HG03066 (cell line): ENCODE measurements around the gene CGAS.
"Not testable (repeated sequence)": the region's sequence is repeated elsewhere in the genome, so short reads cannot be mapped to it uniquely, and the experiment has no call there.

Experiments
- ATAC-seq: cut with Tn5 transposase; IDR thresholded peaks from one replicate; pipeline ENCODE4 v1.9.1; 2021; ENCODE audit warnings: low read depth; ENCODE audit not compliant: unreplicated experiment

CGAS gene

DNA sequence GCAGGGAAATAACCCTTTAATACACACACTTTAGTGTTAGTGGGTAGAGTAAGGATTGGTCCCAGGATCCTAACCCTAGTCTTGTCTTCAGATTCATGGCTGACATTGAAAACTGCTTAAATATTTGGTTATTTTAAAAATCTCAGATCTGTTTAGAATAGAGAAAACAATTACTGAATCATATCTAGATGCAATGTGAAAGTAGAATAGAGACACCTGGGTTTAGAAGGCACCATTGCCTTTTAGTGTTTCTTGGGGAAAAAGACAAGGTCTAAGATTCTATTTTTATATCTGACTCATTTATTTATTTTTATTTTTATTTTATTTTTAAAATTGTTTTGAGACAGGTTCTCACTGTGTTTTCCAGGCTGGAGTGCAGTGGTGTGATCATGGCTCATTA, 51.4 kb downstream of the CGAS start:
- no peak for ATAC-seq

GRCh38 chr6:73395875-73396274, 56.2 kb downstream of the CGAS start:
- no peak for ATAC-seq

GRCh38 chr6:73394577-73395354, 57.3 kb downstream of the CGAS start, which contains the start of gene DDX43:
DDX43 (plus strand) TSS chr6:73394828; CDS start chr6:73394906, 78 bp downstream.
- ATAC-seq: no peak

DNA sequence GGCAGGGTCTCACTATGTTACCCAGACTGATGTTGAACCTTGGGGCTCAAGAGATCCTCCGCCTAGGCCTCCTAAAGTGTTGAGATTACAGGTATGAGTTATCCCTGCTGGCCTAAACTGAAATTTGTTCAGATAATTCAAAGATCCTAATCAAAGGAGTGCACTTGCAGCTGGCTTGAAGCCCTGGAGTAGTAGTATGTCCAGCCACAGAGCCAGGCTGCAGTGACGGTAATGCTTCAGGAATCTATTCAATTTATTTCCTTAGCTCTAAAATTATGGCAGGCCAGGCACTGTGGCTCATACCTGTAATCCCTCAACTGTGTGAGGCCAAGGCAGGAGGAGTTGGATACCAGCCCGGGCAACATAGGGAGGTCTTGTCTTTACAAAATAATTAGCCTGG, 58.8 kb downstream of the CGAS start:
- ATAC-seq: no peak

GRCh38 chr6:73392188-73392587, 59.9 kb downstream of the CGAS start:
- not testable (repeated sequence) for ATAC-seq

- no peak for ATAC-seq
Measured at GRCh38 chr6:73391675-73392074, 60.4 kb downstream of the CGAS start.

- no peak for ATAC-seq
Measured at GRCh38 chr6:73389854-73390253, 62.2 kb downstream of the CGAS start.

GRCh38 chr6:73388800-73389512, 63.1 kb downstream of the CGAS start:
- peak; percentile 91 for ATAC-seq

DNA sequence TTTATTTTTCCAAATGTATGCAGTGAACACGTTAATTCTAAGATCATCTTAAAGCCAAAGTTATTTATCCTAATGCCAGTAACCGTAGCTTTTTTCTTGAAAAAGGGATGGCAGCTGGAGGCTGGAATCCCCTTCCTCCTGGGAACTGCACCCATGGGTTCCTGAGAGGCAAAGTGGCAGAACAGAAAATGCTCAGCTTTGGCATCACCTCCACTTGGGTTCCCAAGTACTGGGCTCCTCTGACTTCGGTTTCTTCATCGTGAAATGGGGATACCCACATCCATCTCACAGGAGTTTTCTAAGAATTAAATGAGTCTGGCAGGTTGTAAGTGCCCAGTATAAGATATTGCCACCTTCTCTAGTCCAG, 63.7 kb downstream of the CGAS start:
- ATAC-seq: peak; percentile 9

DNA sequence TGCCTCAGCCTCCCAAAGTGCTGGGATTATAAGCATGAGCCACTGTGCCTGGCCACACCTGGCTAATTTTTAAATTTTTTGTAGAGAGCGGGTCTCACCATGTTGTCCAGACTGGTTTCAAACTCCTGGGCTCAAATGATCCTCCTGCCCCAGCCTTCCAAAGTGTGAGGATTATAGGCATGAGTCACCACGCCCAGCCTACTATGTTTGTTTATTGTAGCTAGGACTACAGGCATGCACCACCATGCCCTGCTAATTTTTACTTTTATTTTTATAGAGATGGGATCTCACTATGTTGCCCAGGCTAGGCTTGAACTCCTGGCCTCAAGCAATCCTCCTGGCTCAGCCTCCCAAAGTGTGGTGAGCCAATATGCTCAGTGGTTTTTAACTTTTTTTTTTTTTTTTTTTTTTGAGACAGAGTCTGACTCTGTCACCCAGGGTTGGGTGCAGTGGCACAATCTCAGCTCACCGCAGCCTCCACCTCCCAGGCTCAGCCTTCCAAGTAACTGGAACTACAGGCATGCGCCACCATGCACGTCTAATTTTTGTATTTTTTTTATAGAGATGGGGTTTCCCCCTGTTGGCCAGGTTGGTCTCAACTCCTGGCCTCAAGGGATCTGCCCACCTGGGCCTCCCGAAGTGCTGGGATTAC, 69.5 kb downstream of the CGAS start:
- no peak for ATAC-seq

- not testable (repeated sequence) for ATAC-seq
Measured at GRCh38 chr6:73381531-73381930, 70.6 kb downstream of the CGAS start.

DNA sequence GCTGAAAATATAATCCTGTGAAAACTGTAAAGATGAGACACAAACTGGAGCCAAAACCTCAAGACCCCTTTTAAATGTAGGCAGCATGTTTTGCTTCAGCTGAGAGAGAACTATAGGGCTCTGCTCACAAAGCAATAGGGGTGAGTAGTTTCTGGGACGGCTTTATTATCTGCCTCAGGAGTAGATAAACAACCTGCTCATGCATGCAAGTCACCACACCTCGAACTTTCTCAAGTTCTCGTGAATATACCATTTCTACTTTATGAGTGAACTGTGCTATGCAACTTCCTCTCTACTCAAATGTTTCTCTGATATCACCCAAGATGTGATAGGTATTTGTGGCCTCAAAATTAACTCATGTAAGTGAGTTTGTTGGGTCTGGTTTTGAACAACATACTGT, 74.9 kb downstream of the CGAS start:
- ATAC-seq: no peak

DNA sequence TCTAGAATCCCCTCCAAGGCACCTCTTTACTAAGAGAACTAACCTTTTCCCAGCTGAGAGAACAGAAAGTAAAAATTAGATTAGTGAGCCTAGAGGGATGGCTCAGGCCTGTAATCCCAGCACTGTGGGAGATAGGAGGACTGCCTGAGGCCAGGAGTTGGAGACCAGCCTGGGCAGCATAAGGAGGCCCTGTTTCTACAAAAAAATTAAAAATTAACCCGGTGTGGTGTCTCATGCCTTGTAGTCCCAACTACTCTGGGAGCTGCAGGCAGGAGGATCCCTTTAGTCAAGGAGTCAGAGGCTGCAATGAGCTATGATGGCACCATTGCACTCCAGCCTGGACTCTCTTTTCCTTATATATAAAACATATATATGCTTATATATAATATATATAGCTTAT, 76.9 kb downstream of the CGAS start:
- ATAC-seq: no peak
